NB4 (cell line): ENCODE data around the gene TSEN2.

ENCODE experiments used
- DNase-seq: peaks from one replicate; pipeline ENCODE4 v3.0.0; 2010; ENCODE audit warnings: low read depth
- H3K4me3 ChIP-seq: one replicate; pipeline ENCODE4 v1.5.1; 2011; ENCODE audit warnings: mild to moderate bottlenecking, low read depth, low read length, moderate library complexity
- MYC ChIP-seq: IDR thresholded peaks from 2 replicates; pipeline ENCODE4 v1.6.1; 2011; ENCODE audit warnings: low read depth, low read length
- POLR2A ChIP-seq: IDR thresholded peaks from 2 replicates; pipeline ENCODE4 v1.6.1; 2011; ENCODE audit warnings: mild to moderate bottlenecking; ENCODE audit not compliant: insufficient read length; ENCODE audit errors: extremely low read depth
- TF ChIP-seq, protein P1 (sequence below): IDR thresholded peaks from one replicate; pipeline ENCODE4 v1.5.1; 2012; ENCODE audit warnings: low read depth, low read length
- TF ChIP-seq, protein P2 (sequence below): IDR thresholded peaks from 2 replicates; pipeline ENCODE4 v1.6.1; 2011; ENCODE audit warnings: low read depth, low read length

TSEN2 gene

DNA sequence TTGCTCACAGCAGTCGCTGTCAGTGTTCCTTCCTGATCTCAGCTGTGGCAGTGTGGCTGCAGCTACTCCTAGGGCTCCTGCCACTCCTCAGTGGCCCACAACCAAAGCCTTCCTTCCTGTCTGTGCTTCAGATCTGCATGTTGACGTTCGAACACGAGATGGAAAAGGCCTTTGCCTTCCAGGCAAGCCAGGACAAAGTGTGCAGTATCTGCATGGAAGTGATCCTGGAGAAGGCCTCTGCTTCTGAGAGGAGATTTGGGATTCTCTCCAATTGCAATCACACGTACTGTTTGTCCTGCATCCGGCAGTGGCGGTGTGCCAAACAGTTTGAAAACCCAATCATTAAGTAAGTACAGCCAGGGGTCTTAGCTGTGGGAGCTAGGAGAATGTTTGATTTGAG, 90.4 kb downstream of the TSEN2 start:
- DNase-seq = no peak
- H3K4me3 ChIP-seq = no peak overlapping the region
- no peak for TF ChIP-seq POLR2A
- TF ChIP-seq, protein P1, sequence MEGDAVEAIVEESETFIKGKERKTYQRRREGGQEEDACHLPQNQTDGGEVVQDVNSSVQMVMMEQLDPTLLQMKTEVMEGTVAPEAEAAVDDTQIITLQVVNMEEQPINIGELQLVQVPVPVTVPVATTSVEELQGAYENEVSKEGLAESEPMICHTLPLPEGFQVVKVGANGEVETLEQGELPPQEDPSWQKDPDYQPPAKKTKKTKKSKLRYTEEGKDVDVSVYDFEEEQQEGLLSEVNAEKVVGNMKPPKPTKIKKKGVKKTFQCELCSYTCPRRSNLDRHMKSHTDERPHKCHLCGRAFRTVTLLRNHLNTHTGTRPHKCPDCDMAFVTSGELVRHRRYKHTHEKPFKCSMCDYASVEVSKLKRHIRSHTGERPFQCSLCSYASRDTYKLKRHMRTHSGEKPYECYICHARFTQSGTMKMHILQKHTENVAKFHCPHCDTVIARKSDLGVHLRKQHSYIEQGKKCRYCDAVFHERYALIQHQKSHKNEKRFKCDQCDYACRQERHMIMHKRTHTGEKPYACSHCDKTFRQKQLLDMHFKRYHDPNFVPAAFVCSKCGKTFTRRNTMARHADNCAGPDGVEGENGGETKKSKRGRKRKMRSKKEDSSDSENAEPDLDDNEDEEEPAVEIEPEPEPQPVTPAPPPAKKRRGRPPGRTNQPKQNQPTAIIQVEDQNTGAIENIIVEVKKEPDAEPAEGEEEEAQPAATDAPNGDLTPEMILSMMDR = no peak
- TF ChIP-seq, protein P2, sequence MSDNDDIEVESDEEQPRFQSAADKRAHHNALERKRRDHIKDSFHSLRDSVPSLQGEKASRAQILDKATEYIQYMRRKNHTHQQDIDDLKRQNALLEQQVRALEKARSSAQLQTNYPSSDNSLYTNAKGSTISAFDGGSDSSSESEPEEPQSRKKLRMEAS = no peak

DNA sequence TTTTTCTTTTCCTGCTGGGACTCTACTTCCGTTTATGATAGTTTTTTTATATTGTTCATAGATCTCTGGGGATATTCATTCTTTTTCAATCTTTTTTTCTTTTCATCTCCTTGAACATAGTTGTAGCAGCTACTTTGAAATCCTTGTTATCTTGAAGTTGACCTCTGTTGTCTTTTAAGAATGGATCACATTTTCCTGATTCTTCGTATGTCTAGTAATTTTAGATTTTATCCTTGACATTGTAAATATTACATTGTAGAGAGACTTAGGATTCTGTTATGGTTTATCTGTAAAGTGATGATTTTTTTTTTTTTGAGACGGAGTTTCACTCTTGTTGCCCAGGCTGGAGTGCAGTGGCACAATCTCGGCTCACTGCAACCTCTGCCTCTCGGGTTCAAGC, 93.1 kb downstream of the TSEN2 start:
- DNase-seq = no peak
- no peak overlapping the region for H3K4me3 ChIP-seq
- TF ChIP-seq, protein P2 = no peak
- TF ChIP-seq MYC = no peak
- TF ChIP-seq, protein P1 = no peak
- no peak for TF ChIP-seq POLR2A

DNA sequence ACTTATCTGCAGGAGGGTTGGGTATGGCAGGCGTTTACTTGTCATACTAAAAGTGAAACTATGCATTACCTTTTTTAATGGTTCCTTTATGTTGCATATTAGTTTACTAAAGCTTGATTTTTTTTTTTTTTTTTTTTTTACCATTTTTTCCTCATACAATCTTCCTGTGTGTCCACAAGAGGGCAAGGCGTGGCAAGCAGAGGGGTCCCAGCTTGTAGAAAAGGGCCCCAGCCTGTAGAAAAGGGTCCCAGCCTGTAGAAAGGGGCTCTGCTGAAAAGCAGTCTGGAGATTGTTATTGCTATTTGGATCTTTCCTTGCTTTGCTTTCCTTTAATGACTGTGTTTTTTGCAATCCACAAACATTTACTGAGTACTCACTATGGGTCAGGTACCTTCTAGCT, 94.5 kb downstream of the TSEN2 start:
- TF ChIP-seq POLR2A (no peak), MYC (no peak)
- TF ChIP-seq, protein P1 = no peak
- TF ChIP-seq, protein P2 = no peak
- no peak overlapping the region for H3K4me3 ChIP-seq
- no peak for DNase-seq

DNA sequence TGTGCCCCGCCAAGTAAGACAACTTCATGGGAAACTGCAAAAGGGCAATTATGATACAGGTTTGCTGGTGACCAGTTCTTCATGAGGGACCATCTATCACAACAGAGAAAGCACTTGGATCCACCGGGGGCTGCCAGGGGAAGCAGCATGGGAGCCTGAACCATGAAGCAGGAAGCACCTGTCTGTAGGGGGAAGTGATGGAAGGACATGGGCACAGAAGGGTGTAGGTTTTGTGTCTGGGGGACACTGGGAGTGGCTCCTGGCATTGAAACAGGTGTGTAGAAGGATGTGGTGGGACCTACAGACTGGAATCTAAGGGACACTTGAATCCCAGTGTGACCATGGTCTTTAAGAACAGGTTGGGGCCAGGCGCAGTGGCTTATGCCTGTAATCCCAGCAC, 95.2 kb downstream of the TSEN2 start:
- H3K4me3 ChIP-seq = no peak overlapping the region
- no peak for DNase-seq
- no peak for TF ChIP-seq POLR2A
- TF ChIP-seq, protein P1 = no peak
- TF ChIP-seq, protein P2 = no peak
- TF ChIP-seq MYC = no peak

DNA sequence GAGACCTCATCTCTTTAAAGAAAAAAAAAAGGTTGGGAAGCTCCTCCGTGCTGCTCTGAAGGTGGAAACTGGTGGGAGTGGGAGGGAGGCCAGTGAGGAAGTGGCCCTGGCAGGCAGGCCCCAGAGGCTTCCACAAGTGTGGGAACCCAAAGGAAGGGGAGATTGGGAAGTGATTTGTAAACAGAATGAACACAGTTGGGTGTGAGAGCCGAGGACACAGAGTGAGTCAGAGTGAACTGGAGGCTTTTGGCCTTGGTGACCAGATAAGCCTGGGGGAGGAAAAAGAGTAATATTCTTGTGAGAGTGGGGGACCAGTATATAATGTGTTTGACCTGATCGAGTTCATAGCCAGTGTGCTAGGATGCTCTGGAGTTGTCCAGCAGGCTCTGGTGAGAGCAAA, 95.6 kb downstream of the TSEN2 start:
- H3K4me3 ChIP-seq = no peak overlapping the region
- no peak for DNase-seq
- TF ChIP-seq MYC (no peak), POLR2A (no peak)
- TF ChIP-seq, protein P2 = no peak
- TF ChIP-seq, protein P1 = no peak

DNA sequence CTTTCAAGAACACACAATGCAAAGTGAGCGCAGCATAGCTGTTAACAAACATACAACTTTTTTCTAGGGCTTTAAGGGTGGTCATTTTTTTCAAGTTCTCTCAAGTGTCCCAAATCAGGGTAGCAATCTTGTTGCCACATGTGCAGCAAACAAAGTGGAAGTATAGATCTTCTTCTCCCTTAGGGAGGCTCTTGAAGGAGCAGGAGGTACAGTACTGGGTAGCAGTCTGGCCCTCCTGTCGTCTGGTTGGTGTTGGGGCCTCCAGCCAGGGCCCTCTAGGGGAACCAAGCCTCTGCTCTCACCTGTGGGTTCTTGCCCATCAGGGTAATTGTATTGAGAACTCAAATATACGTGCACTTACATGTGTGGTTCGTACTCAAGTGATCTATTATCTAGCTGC, 98.5 kb downstream of the TSEN2 start:
- H3K4me3 ChIP-seq = no peak overlapping the region
- DNase-seq = no peak
- TF ChIP-seq MYC (no peak), POLR2A (no peak)
- TF ChIP-seq, protein P2 = no peak
- TF ChIP-seq, protein P1 = no peak
